Measurements from ENCODE around the gene CACNA2D3.
A peak's percentile ranks its signal among the peaks of the same experiment; 100 is the strongest.

DNA sequence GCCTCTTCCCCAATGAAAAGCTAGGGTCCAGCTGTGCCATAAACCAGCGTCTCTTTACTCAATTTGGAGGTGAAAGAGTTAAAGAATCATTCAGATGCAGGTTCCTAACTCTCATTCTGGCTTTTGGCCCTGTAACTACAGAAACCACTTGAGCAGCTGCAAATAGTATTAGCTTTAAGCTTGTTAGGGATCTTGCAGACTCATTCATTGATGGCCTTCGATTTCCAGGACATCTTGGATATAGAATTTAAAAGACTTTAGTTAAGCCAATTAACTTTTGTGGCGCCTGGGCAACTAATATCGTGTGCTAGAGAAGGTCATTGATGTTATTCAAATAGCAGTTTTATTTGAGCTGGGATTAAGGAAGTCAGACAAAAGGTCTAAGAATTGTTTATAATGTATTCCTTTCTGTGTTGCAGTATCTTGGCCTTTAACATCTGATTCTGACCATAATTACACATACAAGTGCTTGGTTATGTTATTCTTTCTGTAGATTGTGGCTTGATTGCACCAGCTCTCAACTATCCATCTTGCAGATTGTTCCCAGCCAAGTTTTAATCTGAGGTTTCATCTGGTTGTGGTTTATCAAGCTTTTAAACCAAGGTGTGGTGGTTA lies 185.3 kb downstream of the CACNA2D3 start:
- TF ChIP-seq, protein P1, sequence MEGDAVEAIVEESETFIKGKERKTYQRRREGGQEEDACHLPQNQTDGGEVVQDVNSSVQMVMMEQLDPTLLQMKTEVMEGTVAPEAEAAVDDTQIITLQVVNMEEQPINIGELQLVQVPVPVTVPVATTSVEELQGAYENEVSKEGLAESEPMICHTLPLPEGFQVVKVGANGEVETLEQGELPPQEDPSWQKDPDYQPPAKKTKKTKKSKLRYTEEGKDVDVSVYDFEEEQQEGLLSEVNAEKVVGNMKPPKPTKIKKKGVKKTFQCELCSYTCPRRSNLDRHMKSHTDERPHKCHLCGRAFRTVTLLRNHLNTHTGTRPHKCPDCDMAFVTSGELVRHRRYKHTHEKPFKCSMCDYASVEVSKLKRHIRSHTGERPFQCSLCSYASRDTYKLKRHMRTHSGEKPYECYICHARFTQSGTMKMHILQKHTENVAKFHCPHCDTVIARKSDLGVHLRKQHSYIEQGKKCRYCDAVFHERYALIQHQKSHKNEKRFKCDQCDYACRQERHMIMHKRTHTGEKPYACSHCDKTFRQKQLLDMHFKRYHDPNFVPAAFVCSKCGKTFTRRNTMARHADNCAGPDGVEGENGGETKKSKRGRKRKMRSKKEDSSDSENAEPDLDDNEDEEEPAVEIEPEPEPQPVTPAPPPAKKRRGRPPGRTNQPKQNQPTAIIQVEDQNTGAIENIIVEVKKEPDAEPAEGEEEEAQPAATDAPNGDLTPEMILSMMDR (IDR thresholded peaks at IDR 0.05): no peak
- peak; percentile 72 for TF ChIP-seq EZH2phosphoT487 (IDR thresholded peaks at IDR 0.05)
